Measurements from ENCODE around the gene PARP6.

GRCh38 chr15:72193836-72194396 lies 78.4 kb downstream of the PARP6 start:
- TF ChIP-seq CTCF (IDR thresholded peaks at IDR 0.05) (no peak), EP300 (IDR thresholded peaks at IDR 0.05; ENCODE audit: borderline replicate concordance in 1 of 2, low read depth in 1 of 2, low read length in 1 of 2) (no peak), RCOR1 (IDR thresholded peaks at IDR 0.05; ENCODE audit: low read length) (no peak), GABPA (IDR thresholded peaks at IDR 0.05; ENCODE audit: low read depth) (no peak), RFX5 (IDR thresholded peaks at IDR 0.05; ENCODE audit: low read length) (no peak), NRF1 (IDR thresholded peaks at IDR 0.05; ENCODE audit: low read depth, low read length) (no peak), YY1 (IDR thresholded peaks at IDR 0.05; ENCODE audit: low read depth) (no peak), POLR2AphosphoS5 (IDR thresholded peaks at IDR 0.05; ENCODE audit: low read depth, low read length) (no peak), TAF1 (IDR thresholded peaks at IDR 0.05; ENCODE audit: borderline replicate concordance, low read depth, low read length) (no peak), RAD21 (IDR thresholded peaks at IDR 0.05; ENCODE audit: low read length) (no peak), SIN3A (IDR thresholded peaks at IDR 0.05; ENCODE audit: borderline replicate concordance, low read depth, low read length) (no peak)
- TF ChIP-seq, protein P1, sequence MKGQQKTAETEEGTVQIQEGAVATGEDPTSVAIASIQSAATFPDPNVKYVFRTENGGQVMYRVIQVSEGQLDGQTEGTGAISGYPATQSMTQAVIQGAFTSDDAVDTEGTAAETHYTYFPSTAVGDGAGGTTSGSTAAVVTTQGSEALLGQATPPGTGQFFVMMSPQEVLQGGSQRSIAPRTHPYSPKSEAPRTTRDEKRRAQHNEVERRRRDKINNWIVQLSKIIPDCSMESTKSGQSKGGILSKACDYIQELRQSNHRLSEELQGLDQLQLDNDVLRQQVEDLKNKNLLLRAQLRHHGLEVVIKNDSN (IDR thresholded peaks at IDR 0.05; ENCODE audit: borderline replicate concordance, low read depth) = no peak

Data from SK-N-SH (cell line).